Motor neuron (in vitro differentiated cells): ENCODE data around the gene CLTCL1. TPM values are rescaled to one million over a fixed set of nuclear protein-coding genes. Genes with fewer than 3 reads are reported as not detected.
A peak's percentile ranks its signal among the peaks of the same experiment; 100 is the strongest.
"Not testable (repeated sequence)": the region's sequence is repeated elsewhere in the genome, so short reads cannot be mapped to it uniquely, and the experiment has no call there.

Experiments used
- ATAC-seq, 8 experiments: fragments of 200-7000 bp; cut with Tn5 transposase; replicated peaks in 6 of 8; 2 replicates each; pipeline ENCODE4 v1.8.0; 2021; ENCODE audit warnings: mild to moderate bottlenecking in 8 of 8, moderate library complexity in 8 of 8
- H3K27ac ChIP-seq, 2 donors: fragments of 250-450 bp; sonication (Bioruptor Pico); 2 replicates each; pipeline ENCODE4 v1.9.0; 2021; ENCODE audit warnings: antibody characterized with exemption in 2 of 2, mild to moderate bottlenecking in 2 of 2, moderate library complexity in 1 of 2
- H3K4me1 ChIP-seq, 2 donors: fragments of 250-450 bp; sonication (Bioruptor Pico); replicated peaks in 1 of 2; 2 replicates each; pipeline ENCODE4 v1.6.1; 2021; ENCODE audit warnings: antibody characterized with exemption in 2 of 2, mild to moderate bottlenecking in 2 of 2, moderate library complexity in 1 of 2
- H3K4me3 ChIP-seq, 5 donors: fragments of 250-450 bp; sonication (Bioruptor Pico); 2 replicates each; pipeline ENCODE4 v1.9.0; 2021; ENCODE audit warnings: antibody characterized with exemption in 5 of 5, mild to moderate bottlenecking in 5 of 5, moderate library complexity in 4 of 5
- WGBS, 10 experiments: fragments of 450-650 bp; shearing (Covaris generic); methylation state at CpG; one replicate each; pipeline ENCODE4 v1.0.0; 2022; 5-methylcytosine and 5-hydroxymethylcytosine counted together
- in situ Hi-C, 9 experiments: fragments of 400-800 bp; cut with MboI; loops; one replicate each; pipeline ENCODE4 v1.15.0; 2021; ENCODE audit warnings: low sequenced_read_pairs in 9 of 9, low pct_unique_long_range_greater_than_20kb in 2 of 9; ENCODE audit not compliant: unreplicated experiment in 9 of 9
- total RNA-seq, 8 experiments: library from RNA; unstranded; fragments of 300-600 nt; gene quantifications; 2 replicates each; pipeline versions ENCODE4 v1.2.3 to v1.2.4, GENCODE V29; 2022

Gene CLTCL1
- total RNA-seq, 8 experiments from 2014 or later, result 3.5 to 12.8 (median 6.1) TPM

GRCh38 chr22:19172213-19173046, 119.1 kb downstream of the CLTCL1 start:
- ATAC-seq, result no peak
- 0 to 33% (median 25%) methylated on average over 1 to 8 of the region's 13 CpGs; no CpG with 5 or more reads in 3 of the 10 experiments for WGBS, 10 experiments

GRCh38 chr22:19169947-19170318, 121.6 kb downstream of the CLTCL1 start:
- Histone ChIP-seq H3K4me1 (peaks cover 17% of the 10 kb centered on the region in 2 donors), H3K27ac (no peak overlapping the region), H3K4me3 (no peak overlapping the region)
- no peak for ATAC-seq
- 0 to 45% (median 42%) methylated on average over 1 to 5 of the region's 7 CpGs; no CpG with 5 or more reads in 6 of the 10 experiments for WGBS, 10 experiments
- in situ Hi-C loops, result no loop called here

More at GRCh38 chr22:19172213-19173046, 119.1 kb downstream of the CLTCL1 start:
- H3K4me3 ChIP-seq, result peak overlapping the region; percentile 79 to 99 (median 94)
- peak overlapping the region; percentile 74 to 85 for H3K27ac ChIP-seq
- in situ Hi-C loops, result no loop called here
- peaks cover 33% of the 10 kb centered on the region in 2 donors for H3K4me1 ChIP-seq

- Histone ChIP-seq H3K4me1 (peaks cover 17% of the 10 kb centered on the region in 2 donors), H3K27ac (no peak overlapping the region), H3K4me3 (no peak overlapping the region)
- WGBS, 10 experiments, result 0 to 20% (median 11%) methylated on average over 2 to 25 of the region's 58 CpGs; no CpG with 5 or more reads in 6 of the 10 experiments
- in situ Hi-C loops, result no loop called here
- no peak for ATAC-seq
These were observed 122.2 kb downstream of the CLTCL1 start for GRCh38 chr22:19169002-19169946.

GRCh38 chr22:19168088-19168890, 123.2 kb downstream of the CLTCL1 start:
- 30 to 100% (median 46%) methylated on average over 1 to 7 of the region's 17 CpGs; no CpG with 5 or more reads in 5 of the 10 experiments for WGBS, 10 experiments
- H3K4me1 ChIP-seq, result peaks cover 15 to 16% of the 10 kb centered on the region in 2 donors
- no peak overlapping the region for H3K27ac ChIP-seq
- no peak overlapping the region for H3K4me3 ChIP-seq
- no peak for ATAC-seq
- in situ Hi-C loops, result no loop called here

GRCh38 chr22:19167106-19167869, 124.2 kb downstream of the CLTCL1 start:
- H3K4me3 ChIP-seq, result no peak overlapping the region
- ATAC-seq, result no peak
- in situ Hi-C loops, result no loop called here
- WGBS, 10 experiments, result 24 to 87% (median 58%) methylated on average over 1 to 10 of the region's 13 CpGs; no CpG with 5 or more reads in 1 of the 10 experiments
- no peak overlapping the region for H3K27ac ChIP-seq
- H3K4me1 ChIP-seq, result peaks cover 5 to 6% of the 10 kb centered on the region in 2 donors

- in situ Hi-C loops, result no loop called here
- WGBS, 10 experiments, result 20 to 83% (median 65%) methylated on average over 1 to 4 of the region's 8 CpGs; no CpG with 5 or more reads in 5 of the 10 experiments
- ATAC-seq, result no peak
These were observed 125.1 kb downstream of the CLTCL1 start for GRCh38 chr22:19166421-19166820.

GRCh38 chr22:19164425-19164824, 127.1 kb downstream of the CLTCL1 start:
- WGBS, 10 experiments, result 67 to 100% (median 86%) methylated on average over 1 to 6 of the region's 6 CpGs
- Histone ChIP-seq H3K27ac (no peak overlapping the region), H3K4me3 (no peak overlapping the region), H3K4me1 (no peaks in the 10 kb centered on the region)
- in situ Hi-C loops, result no loop called here
- ATAC-seq, result no peak

More at GRCh38 chr22:19166421-19166820, 125.1 kb downstream of the CLTCL1 start:
- peaks cover 5 to 6% of the 10 kb centered on the region in 2 donors for H3K4me1 ChIP-seq
- H3K4me3 ChIP-seq, result no peak overlapping the region
- H3K27ac ChIP-seq, result no peak overlapping the region

GRCh38 chr22:19158649-19159048, 132.9 kb downstream of the CLTCL1 start:
- ATAC-seq, H3K4me3 ChIP-seq, in situ Hi-C loops, H3K4me1 ChIP-seq, H3K27ac ChIP-seq: not testable (repeated sequence)
- WGBS, 10 experiments, result 40 to 100% (median 80%) methylated on average over 1 to 7 of the region's 11 CpGs; no CpG with 5 or more reads in 1 of the 10 experiments

- H3K4me3 ChIP-seq, in situ Hi-C loops, H3K4me1 ChIP-seq, ATAC-seq: not testable (repeated sequence)
- WGBS, 10 experiments, result 40 to 100% (median 77%) methylated on average over 1 to 9 of the region's 9 CpGs; no CpG with 5 or more reads in 2 of the 10 experiments
- H3K27ac ChIP-seq, result peak overlapping the region in 1 of 2 donors; percentile 30
These were observed 135.4 kb downstream of the CLTCL1 start for GRCh38 chr22:19156109-19156508.

GRCh38 chr22:19152942-19153883, 138.3 kb downstream of the CLTCL1 start:
- no peak for ATAC-seq
- Histone ChIP-seq H3K4me3 (no peak overlapping the region), H3K27ac (no peak overlapping the region), H3K4me1 (no peaks in the 10 kb centered on the region)
- 45 to 100% (median 60%) methylated on average over 1 to 6 of the region's 11 CpGs; no CpG with 5 or more reads in 3 of the 10 experiments for WGBS, 10 experiments
- in situ Hi-C loops, result no loop called here
